HFF-Myc (cell line): ENCODE results near the gene NAT10.

Source experiments
- DNase-seq: peaks from one replicate; pipeline ENCODE4 v3.0.0-alpha.2; 2011; ENCODE audit warnings: low read depth; ENCODE audit errors: extremely low read depth
- H3K4me3 ChIP-seq: replicated peaks from 2 replicates; pipeline ENCODE4 v1.5.1; 2011; ENCODE audit warnings: low read depth, mild to moderate bottlenecking, control low read depth, low read length
- CTCF ChIP-seq: IDR thresholded peaks from 2 replicates; pipeline ENCODE4 v1.5.1; 2012; ENCODE audit warnings: mild to moderate bottlenecking, low read depth, low read length, control low read depth; ENCODE audit errors: missing control alignments

The NAT10 gene

GRCh38 chr11:34192481-34193401, 87.3 kb downstream of the NAT10 start:
- peak; percentile 90 for DNase-seq
- H3K4me3 ChIP-seq: peak overlapping the region; percentile 16
- TF ChIP-seq CTCF: no peak

GRCh38 chr11:34194576-34195335, 89.3 kb downstream of the NAT10 start:
- no peak overlapping the region for H3K4me3 ChIP-seq
- no peak for DNase-seq
- TF ChIP-seq CTCF: no peak
